GM23338 (cell line): Measurements from ENCODE around the gene UBE2D1. TPM values are rescaled to one million over a fixed set of nuclear protein-coding genes. Genes with fewer than 3 reads are reported as not detected.

ENCODE experiments used
- ATAC-seq: fragments of 200-7000 bp; cut with Tn5 transposase; 3 replicates; pipeline ENCODE4 v1.9.1; 2020
- DNase-seq: peaks from one replicate; pipeline ENCODE4 v3.0.0-alpha.2; 2015; ENCODE audit warnings: low spot score
- H2AFZ ChIP-seq: fragments of 200-600 bp; sonication (generic); 2 replicates; pipeline ENCODE4 v1.8.0; 2016; ENCODE audit warnings: antibody characterized with exemption, mild to moderate bottlenecking, moderate library complexity
- H3F3A ChIP-seq: fragments of 200-600 bp; sonication (generic); replicated peaks from 2 replicates; pipeline ENCODE4 v1.8.0; 2017; ENCODE audit warnings: antibody characterized with exemption, mixed run types, low read depth
- H3K27ac ChIP-seq: fragments of 200-600 bp; sonication (generic); 2 replicates; pipeline ENCODE4 v1.6.1; 2016; ENCODE audit warnings: low read depth
- H3K27me3 ChIP-seq: fragments of 200-600 bp; sonication (generic); 2 replicates; pipeline ENCODE4 v1.8.0; 2016; ENCODE audit warnings: mild to moderate bottlenecking, mixed run types, moderate library complexity; ENCODE audit not compliant: insufficient read depth
- H3K36me3 ChIP-seq: fragments of 200-600 bp; sonication (generic); 2 replicates; pipeline ENCODE4 v1.8.0; 2016; ENCODE audit warnings: mild to moderate bottlenecking; ENCODE audit not compliant: insufficient read depth
- H3K4me1 ChIP-seq: fragments of 200-600 bp; sonication (generic); 2 replicates; pipeline ENCODE4 v1.8.0; 2016; ENCODE audit warnings: mild to moderate bottlenecking, moderate library complexity; ENCODE audit not compliant: insufficient read depth
- H3K4me2 ChIP-seq: fragments of 200-600 bp; sonication (generic); 2 replicates; pipeline ENCODE4 v1.7.1; 2017; ENCODE audit warnings: mixed run types
- H3K4me3 ChIP-seq: fragments of 200-600 bp; sonication (generic); 2 replicates; pipeline ENCODE4 v1.6.1; 2016; ENCODE audit warnings: mixed run types
- H3K79me2 ChIP-seq: fragments of 200-600 bp; sonication (generic); replicated peaks from 2 replicates; pipeline ENCODE4 v1.8.0; 2017; ENCODE audit warnings: mild to moderate bottlenecking; ENCODE audit not compliant: insufficient read depth
- H3K9me2 ChIP-seq: fragments of 200-600 bp; sonication (generic); 2 replicates; pipeline ENCODE4 v1.8.0; 2017; ENCODE audit not compliant: insufficient read depth
- H4K20me1 ChIP-seq: fragments of 200-600 bp; sonication (generic); replicated peaks from 2 replicates; pipeline ENCODE4 v1.8.0; 2017; ENCODE audit warnings: mild to moderate bottlenecking; ENCODE audit not compliant: insufficient read depth
- H3K27ac Mint-ChIP-seq: 2 replicates; pipeline ENCODE4 v1.8.0; 2020; ENCODE audit warnings: inconsistent platforms, mild to moderate bottlenecking, moderate library complexity, mixed read lengths
- H3K27me3 Mint-ChIP-seq: 3 replicates; pipeline ENCODE4 v1.8.0; 2022; ENCODE audit warnings: low read depth, mild to moderate bottlenecking, moderate library complexity, mixed read lengths, inconsistent platforms; ENCODE audit not compliant: insufficient read depth, poor library complexity
- H3K36me3 Mint-ChIP-seq: 3 replicates; pipeline ENCODE4 v1.8.0; 2021; ENCODE audit warnings: low read depth, mild to moderate bottlenecking, inconsistent platforms, moderate library complexity, mixed read lengths
- H3K4me1 Mint-ChIP-seq: 3 replicates; pipeline ENCODE4 v1.8.0; 2020; ENCODE audit warnings: mild to moderate bottlenecking, inconsistent platforms, mixed read lengths
- H3K4me3 Mint-ChIP-seq: 3 replicates; pipeline ENCODE4 v1.8.0; 2021; ENCODE audit warnings: moderate library complexity, mild to moderate bottlenecking, inconsistent platforms, mixed read lengths
- H3K9me3 Mint-ChIP-seq: 3 replicates; pipeline ENCODE4 v1.8.0; 2020; ENCODE audit warnings: moderate library complexity, mild to moderate bottlenecking, inconsistent platforms, mixed read lengths
- CREB1 ChIP-seq: fragments of 250-450 bp; sonication (Bioruptor Pico); IDR thresholded peaks from 2 replicates; pipeline ENCODE4 v1.5.0; 2020; ENCODE audit warnings: low read depth, mild to moderate bottlenecking, moderate library complexity
- ETS1 ChIP-seq: IDR thresholded peaks from 2 replicates; pipeline ENCODE4 v1.6.1; 2016; ENCODE audit warnings: antibody characterized with exemption
- EZH2 ChIP-seq: fragments of 200-600 bp; sonication (generic); IDR thresholded peaks from one replicate; pipeline ENCODE4 v1.8.0; 2017; ENCODE audit warnings: antibody characterized with exemption, mild to moderate bottlenecking, low read depth; ENCODE audit not compliant: unreplicated experiment
- JUNB ChIP-seq: IDR thresholded peaks from one replicate; pipeline ENCODE4 v1.6.1; 2016; ENCODE audit warnings: antibody characterized with exemption; ENCODE audit not compliant: unreplicated experiment
- NANOG ChIP-seq: IDR thresholded peaks from 2 replicates; pipeline ENCODE4 v1.6.1; 2016; ENCODE audit warnings: antibody characterized with exemption, borderline replicate concordance
- POLR2AphosphoS5 ChIP-seq: IDR thresholded peaks from 2 replicates; pipeline ENCODE4 v1.6.1; 2016; ENCODE audit warnings: antibody characterized with exemption, low read depth
- REST ChIP-seq: IDR thresholded peaks from one replicate; pipeline ENCODE4 v1.6.1; 2018; ENCODE audit warnings: antibody characterized with exemption; ENCODE audit not compliant: unreplicated experiment
- STAT1 ChIP-seq: IDR thresholded peaks from one replicate; pipeline ENCODE4 v1.6.1; 2016; ENCODE audit warnings: antibody characterized with exemption; ENCODE audit not compliant: unreplicated experiment
- ZNF331 ChIP-seq: fragments of 250-450 bp; sonication (Bioruptor Pico); IDR thresholded peaks from 2 replicates; pipeline ENCODE4 v1.5.0; 2020; ENCODE audit warnings: low read depth, mild to moderate bottlenecking, moderate library complexity
- polyA plus RNA-seq: library from polyadenylated mRNA; unstranded; fragments of >200 nt; fragmentation: Nextera tagmentation; extraction: Ambion mirVana; gene quantifications from 2 replicates; pipeline ENCODE4 v1.2.1, GENCODE V29; 2016
- total RNA-seq: library from RNA; depleted of rRNA; stranded (reverse); fragments of >200 nt; shearing (Covaris generic); gene quantifications from 2 replicates; pipeline ENCODE4 v1.2.3, GENCODE V29; 2014
- TF ChIP-seq, protein P1 (sequence below), 2 experiments: fragments of 200-600 bp in 1 of 2; sonication (generic) in 1 of 2; conservative IDR thresholded peaks; 2 replicates each; pipeline versions ENCODE4 v1.5.1 to v1.6.1; 2016 to 2017; ENCODE audit warnings: antibody characterized with exemption in 2 of 2, low read depth in 2 of 2, mild to moderate bottlenecking in 2 of 2, moderate library complexity in 1 of 2

UBE2D1 gene
- total and polyA plus RNA-seq, 2 experiments from 2014 or later = 39.5 to 64.9 TPM

- H3K27ac ChIP-seq = no peak overlapping the region
These were observed 21.9 kb downstream of the UBE2D1 start for GRCh38 chr10:58356756-58357155.

More at GRCh38 chr10:58356756-58357155, 21.9 kb downstream of the UBE2D1 start:
- no peaks in the 10 kb centered on the region for H3K27me3 ChIP-seq
- Mint-ChIP-seq H3K9me3 (no peaks in the 10 kb centered on the region), H3K27ac (no peak overlapping the region), H3K4me3 (no peak overlapping the region), H3K36me3 (no peaks in the 10 kb centered on the region), H3K4me1 (peaks cover 21% of the 10 kb centered on the region; the same call in 2 of the 3 replicates), H3K27me3 (peaks cover 3% of the 10 kb centered on the region)
- no peak overlapping the region for H2AFZ ChIP-seq
- peaks cover 74% of the 10 kb centered on the region for H3K79me2 ChIP-seq
- H3K4me3 ChIP-seq = no peak overlapping the region
- no peak for TF ChIP-seq EZH2
- TF ChIP-seq ZNF331 (CRISPR knock-in tag) = no peak
- TF ChIP-seq NANOG = no peak
- TF ChIP-seq, protein P1, sequence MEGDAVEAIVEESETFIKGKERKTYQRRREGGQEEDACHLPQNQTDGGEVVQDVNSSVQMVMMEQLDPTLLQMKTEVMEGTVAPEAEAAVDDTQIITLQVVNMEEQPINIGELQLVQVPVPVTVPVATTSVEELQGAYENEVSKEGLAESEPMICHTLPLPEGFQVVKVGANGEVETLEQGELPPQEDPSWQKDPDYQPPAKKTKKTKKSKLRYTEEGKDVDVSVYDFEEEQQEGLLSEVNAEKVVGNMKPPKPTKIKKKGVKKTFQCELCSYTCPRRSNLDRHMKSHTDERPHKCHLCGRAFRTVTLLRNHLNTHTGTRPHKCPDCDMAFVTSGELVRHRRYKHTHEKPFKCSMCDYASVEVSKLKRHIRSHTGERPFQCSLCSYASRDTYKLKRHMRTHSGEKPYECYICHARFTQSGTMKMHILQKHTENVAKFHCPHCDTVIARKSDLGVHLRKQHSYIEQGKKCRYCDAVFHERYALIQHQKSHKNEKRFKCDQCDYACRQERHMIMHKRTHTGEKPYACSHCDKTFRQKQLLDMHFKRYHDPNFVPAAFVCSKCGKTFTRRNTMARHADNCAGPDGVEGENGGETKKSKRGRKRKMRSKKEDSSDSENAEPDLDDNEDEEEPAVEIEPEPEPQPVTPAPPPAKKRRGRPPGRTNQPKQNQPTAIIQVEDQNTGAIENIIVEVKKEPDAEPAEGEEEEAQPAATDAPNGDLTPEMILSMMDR (conservative IDR thresholded peaks at IDR 0.05; ENCODE audit: low read depth in 2 of 2) = no peak
- TF ChIP-seq REST = no peak
- no peak for TF ChIP-seq JUNB
- TF ChIP-seq POLR2AphosphoS5 = no peak
- TF ChIP-seq STAT1 = no peak
- TF ChIP-seq ETS1 = no peak
- TF ChIP-seq CREB1 (CRISPR knock-in tag) = no peak
- no peaks in the 10 kb centered on the region for H3K9me2 ChIP-seq
- DNase-seq = no peak
- no peak for ATAC-seq
- H3F3A ChIP-seq = no peaks in the 10 kb centered on the region
- peaks cover 4% of the 10 kb centered on the region; the same call in 1 of the 2 replicates for H4K20me1 ChIP-seq
- H3K36me3 ChIP-seq = no peaks in the 10 kb centered on the region
- no peak overlapping the region for H3K4me2 ChIP-seq
- H3K4me1 ChIP-seq = peaks cover 8% of the 10 kb centered on the region
